HG03103 (cell line): ENCODE measurements around the gene UPK2.
"Not testable (repeated sequence)": the region's sequence is repeated elsewhere in the genome, so short reads cannot be mapped to it uniquely, and the experiment has no call there.

Source experiments
- ATAC-seq: cut with Tn5 transposase; IDR thresholded peaks from one replicate; pipeline ENCODE4 v1.9.1; 2021; ENCODE audit warnings: low read depth; ENCODE audit not compliant: unreplicated experiment

UPK2 gene

GRCh38 chr11:118935376-118935775 is 20.7 kb upstream of the UPK2 start:
- ATAC-seq = no peak

- ATAC-seq = no peak
These were observed 17.4 kb upstream of the UPK2 start for GRCh38 chr11:118938491-118939403.

GRCh38 chr11:118939404-118939915 is 16.6 kb upstream of the UPK2 start:
- no peak for ATAC-seq

- ATAC-seq = no peak
These were observed 16.0 kb upstream of the UPK2 start for GRCh38 chr11:118939953-118940598.

GRCh38 chr11:118947091-118947490 is 9.0 kb upstream of the UPK2 start:
- ATAC-seq = no peak

- no peak for ATAC-seq
These were observed 8.1 kb upstream of the UPK2 start for GRCh38 chr11:118948000-118948399.

- no peak for ATAC-seq
These were observed 2.8 kb upstream of the UPK2 start for GRCh38 chr11:118953265-118953664.

- ATAC-seq = not testable (repeated sequence)
These were observed 2.1 kb upstream of the UPK2 start for GRCh38 chr11:118953976-118954375.

- ATAC-seq = no peak
These were observed 860 bp downstream of the UPK2 start for GRCh38 chr11:118956847-118957469.

GRCh38 chr11:118957549-118957948 is 1.5 kb downstream of the UPK2 start:
- ATAC-seq = no peak

GRCh38 chr11:118957968-118958367 is 1.9 kb downstream of the UPK2 start:
- ATAC-seq = no peak

GRCh38 chr11:118958577-118958976 is 2.5 kb downstream of the UPK2 start:
- no peak for ATAC-seq

- ATAC-seq = no peak
These were observed 5.1 kb downstream of the UPK2 start for GRCh38 chr11:118961189-118961588.

GRCh38 chr11:118961591-118961990 is 5.5 kb downstream of the UPK2 start:
- ATAC-seq = no peak

GRCh38 chr11:118969508-118969907 is 13.4 kb downstream of the UPK2 start:
- ATAC-seq = not testable (repeated sequence)

- no peak for ATAC-seq
These were observed 15.5 kb downstream of the UPK2 start, which contains the start of gene FOXR1 for GRCh38 chr11:118971646-118972045. Gene FOXR1 (plus strand): TSS chr11:118971761. CDS start chr11:118971932, 171 bp downstream.

GRCh38 chr11:118973985-118974384 is 17.9 kb downstream of the UPK2 start:
- no peak for ATAC-seq

GRCh38 chr11:118975771-118976709 is 19.9 kb downstream of the UPK2 start:
- ATAC-seq = no peak

GRCh38 chr11:118979434-118979833 is 23.3 kb downstream of the UPK2 start:
- no peak for ATAC-seq
